GM12873 (cell line): Measurements from ENCODE around the gene MT1B.

Experiments used
- CTCF ChIP-seq: IDR thresholded peaks from 2 replicates; pipeline ENCODE4 v1.5.1; 2012; ENCODE audit warnings: low read depth, mild to moderate bottlenecking, moderate library complexity, low read length, control low read depth; ENCODE audit not compliant: insufficient read depth; ENCODE audit errors: missing control alignments

MT1B gene

GRCh38 chr16:56614549-56614991, 37.1 kb upstream of the MT1B start:
- TF ChIP-seq CTCF: no peak

GRCh38 chr16:56615353-56615752, 36.3 kb upstream of the MT1B start:
- TF ChIP-seq CTCF: no peak

- no peak for TF ChIP-seq CTCF
Measured at GRCh38 chr16:56616608-56617211, 35.0 kb upstream of the MT1B start.

- TF ChIP-seq CTCF: no peak
Measured at GRCh38 chr16:56617212-56618085, 34.2 kb upstream of the MT1B start.

GRCh38 chr16:56618138-56618537, 33.5 kb upstream of the MT1B start:
- no peak for TF ChIP-seq CTCF

GRCh38 chr16:56620339-56620897, 31.3 kb upstream of the MT1B start:
- TF ChIP-seq CTCF: no peak

GRCh38 chr16:56623637-56624036, 28.0 kb upstream of the MT1B start:
- TF ChIP-seq CTCF: no peak
